Trophoblast cell (in vitro differentiated cells and primary cell): ENCODE results near the gene KIF1A.
A peak's percentile ranks its signal among the peaks of the same experiment; 100 is the strongest.

Experiments used
- DNase-seq, 2 donors: peaks; one replicate each; pipeline ENCODE4 v3.0.0-alpha.2; 2016
- H2AFZ ChIP-seq: 2 replicates; pipeline ENCODE4 v1.6.1; 2013; ENCODE audit warnings: low read length, moderate library complexity, mild to moderate bottlenecking; ENCODE audit not compliant: insufficient read depth, poor library complexity
- H2AK5ac ChIP-seq: 2 replicates; pipeline ENCODE4 v1.6.1; 2013; ENCODE audit warnings: mild to moderate bottlenecking, low read length
- H2BK120ac ChIP-seq: 2 replicates; pipeline ENCODE4 v1.6.1; 2013; ENCODE audit warnings: low read length, mild to moderate bottlenecking, moderate library complexity; ENCODE audit not compliant: insufficient read depth, poor library complexity
- H2BK12ac ChIP-seq: 2 replicates; pipeline ENCODE4 v1.6.1; 2013; ENCODE audit warnings: mild to moderate bottlenecking, low read length, moderate library complexity
- H2BK5ac ChIP-seq: 2 replicates; pipeline ENCODE4 v1.6.1; 2013; ENCODE audit warnings: low read length, low read depth, moderate library complexity, mild to moderate bottlenecking; ENCODE audit not compliant: poor library complexity
- H3K14ac ChIP-seq: 2 replicates; pipeline ENCODE4 v1.6.1; 2013; ENCODE audit warnings: mild to moderate bottlenecking, low read length
- H3K18ac ChIP-seq: 2 replicates; pipeline ENCODE4 v1.6.1; 2013; ENCODE audit warnings: mild to moderate bottlenecking, low read length
- H3K23ac ChIP-seq: 2 replicates; pipeline ENCODE4 v1.6.1; 2013; ENCODE audit warnings: low read length
- H3K27ac ChIP-seq: 2 replicates; pipeline ENCODE4 v1.5.1; 2013; ENCODE audit warnings: low read depth, mild to moderate bottlenecking, inconsistent platforms, low read length, moderate library complexity
- H3K27me3 ChIP-seq: 2 replicates; pipeline ENCODE4 v1.6.1; 2013; ENCODE audit warnings: inconsistent platforms, mild to moderate bottlenecking, low read length, moderate library complexity; ENCODE audit not compliant: insufficient read depth
- H3K36me3 ChIP-seq, 2 experiments: 1 replicate in 1 of 2; 2 replicates in 1 of 2; pipeline ENCODE4 v1.6.1; 2013; ENCODE audit warnings: low read length in 2 of 2, mild to moderate bottlenecking in 2 of 2, moderate library complexity in 1 of 2; ENCODE audit not compliant: insufficient read depth in 2 of 2, control insufficient read depth in 1 of 2
- H3K4ac ChIP-seq: 2 replicates; pipeline ENCODE4 v1.6.1; 2013; ENCODE audit warnings: low read depth, mild to moderate bottlenecking, low read length, moderate library complexity
- H3K4me1 ChIP-seq, 2 experiments: 1 replicate in 1 of 2; 2 replicates in 1 of 2; pipeline ENCODE4 v1.6.1; 2013; ENCODE audit warnings: low read length in 2 of 2, mild to moderate bottlenecking in 2 of 2, moderate library complexity in 1 of 2; ENCODE audit not compliant: insufficient read depth in 2 of 2, control insufficient read depth in 1 of 2
- H3K4me2 ChIP-seq: 2 replicates; pipeline ENCODE4 v1.6.1; 2013; ENCODE audit warnings: inconsistent platforms, mild to moderate bottlenecking, low read length, moderate library complexity
- H3K4me3 ChIP-seq: 2 replicates; pipeline ENCODE4 v1.5.1; 2013; ENCODE audit warnings: mild to moderate bottlenecking, low read depth, low read length, inconsistent platforms
- H3K79me1 ChIP-seq: one replicate; pipeline ENCODE4 v1.6.1; 2013; ENCODE audit warnings: low read length
- H3K79me2 ChIP-seq: 2 replicates; pipeline ENCODE4 v1.6.1; 2013; ENCODE audit warnings: low read length, mild to moderate bottlenecking; ENCODE audit not compliant: control insufficient read depth, insufficient read depth, poor library complexity
- H3K9ac ChIP-seq: 2 replicates; pipeline ENCODE4 v1.6.1; 2013; ENCODE audit warnings: mild to moderate bottlenecking, low read length
- H3K9me3 ChIP-seq: 2 replicates; pipeline ENCODE4 v1.6.1; 2013; ENCODE audit warnings: low read depth, mild to moderate bottlenecking, control low read depth, inconsistent platforms, low read length; ENCODE audit not compliant: insufficient read depth
- H4K12ac ChIP-seq: 2 replicates; pipeline ENCODE4 v1.6.1; 2013; ENCODE audit warnings: low read depth, mild to moderate bottlenecking, low read length, moderate library complexity
- H4K8ac ChIP-seq: 2 replicates; pipeline ENCODE4 v1.6.1; 2013; ENCODE audit warnings: low read depth, mild to moderate bottlenecking, low read length, moderate library complexity
- H4K91ac ChIP-seq: one replicate; pipeline ENCODE4 v1.6.1; 2013; ENCODE audit warnings: low read depth, mild to moderate bottlenecking, low read length, moderate library complexity
- WGBS: extraction: QIAGEN DNeasy Blood & Tissue Kit; methylation state at CpG from one replicate; pipeline ENCODE4 v1.1.7; 2013; ENCODE audit warnings: missing lambda C conversion rate; ENCODE audit not compliant: insufficient read length, insufficient coverage; ENCODE audit errors: extremely low coverage; 5-methylcytosine and 5-hydroxymethylcytosine counted together

The KIF1A gene

GRCh38 chr2:240852671-240853314 is 32.8 kb upstream of the KIF1A start:
- DNase-seq: peak in 1 of 2 donors; percentile 17
- Histone ChIP-seq H3K14ac (no peak overlapping the region), H2BK5ac (no peak overlapping the region), H3K79me2 (no peaks in the 10 kb centered on the region), H3K79me1 (no peaks in the 10 kb centered on the region), H3K27ac (no peak overlapping the region), H2AK5ac (no peak overlapping the region), H3K4me3 (no peak overlapping the region), H3K18ac (no peak overlapping the region), H3K4me1 (no peaks in the 10 kb centered on the region), H2BK120ac (no peak overlapping the region), H3K4me2 (no peak overlapping the region), H3K9ac (no peak overlapping the region), H4K8ac (no peak overlapping the region), H3K27me3 (no peaks in the 10 kb centered on the region), H4K91ac (no peak overlapping the region), H2BK12ac (no peak overlapping the region), H3K9me3 (peaks cover 12% of the 10 kb centered on the region), H4K12ac (no peak overlapping the region), H3K23ac (no peak overlapping the region), H3K4ac (no peak overlapping the region), H3K36me3 (no peaks in the 10 kb centered on the region), H2AFZ (no peak overlapping the region)
- WGBS: no CpG with 5 or more reads among the region's 15 CpGs

- no peak overlapping the region for H3K27ac ChIP-seq
- H2AK5ac ChIP-seq: no peak overlapping the region
- H4K12ac ChIP-seq: no peak overlapping the region
- no peaks in the 10 kb centered on the region for H3K4me1 ChIP-seq
- no peak overlapping the region for H2BK5ac ChIP-seq
- H3K4me3 ChIP-seq: no peak overlapping the region
- H2AFZ ChIP-seq: no peak overlapping the region
- H2BK12ac ChIP-seq: no peak overlapping the region
- no peak overlapping the region for H2BK120ac ChIP-seq
- no peak overlapping the region for H4K8ac ChIP-seq
- H3K23ac ChIP-seq: no peak overlapping the region
- no peaks in the 10 kb centered on the region for H3K79me1 ChIP-seq
- WGBS: no CpG with 5 or more reads among the region's 33 CpGs
- no peaks in the 10 kb centered on the region for H3K27me3 ChIP-seq
- H3K4me2 ChIP-seq: no peak overlapping the region
- no peak overlapping the region for H3K18ac ChIP-seq
- H3K79me2 ChIP-seq: no peaks in the 10 kb centered on the region
- H3K4ac ChIP-seq: no peak overlapping the region
- peak; percentile 71 to 90 for DNase-seq
- no peaks in the 10 kb centered on the region for H3K36me3 ChIP-seq
- H3K9ac ChIP-seq: no peak overlapping the region
- no peak overlapping the region for H4K91ac ChIP-seq
- H3K14ac ChIP-seq: no peak overlapping the region
- peaks cover 13% of the 10 kb centered on the region for H3K9me3 ChIP-seq
These were observed 31.3 kb upstream of the KIF1A start for GRCh38 chr2:240851078-240851991.

- H3K27ac ChIP-seq: no peak overlapping the region
- DNase-seq: no peak
- H4K12ac ChIP-seq: no peak overlapping the region
- H3K23ac ChIP-seq: no peak overlapping the region
- no peak overlapping the region for H2BK5ac ChIP-seq
- H3K4ac ChIP-seq: no peak overlapping the region
- H4K91ac ChIP-seq: no peak overlapping the region
- H3K36me3 ChIP-seq: no peaks in the 10 kb centered on the region
- H2BK120ac ChIP-seq: no peak overlapping the region
- WGBS: no CpG with 5 or more reads among the region's 11 CpGs
- no peak overlapping the region for H2BK12ac ChIP-seq
- no peak overlapping the region for H3K4me3 ChIP-seq
- no peaks in the 10 kb centered on the region for H3K79me1 ChIP-seq
- H2AFZ ChIP-seq: no peak overlapping the region
- peaks cover 13% of the 10 kb centered on the region for H3K9me3 ChIP-seq
- H3K14ac ChIP-seq: no peak overlapping the region
- no peaks in the 10 kb centered on the region for H3K4me1 ChIP-seq
- H3K27me3 ChIP-seq: no peaks in the 10 kb centered on the region
- H4K8ac ChIP-seq: no peak overlapping the region
- no peak overlapping the region for H3K9ac ChIP-seq
- H3K4me2 ChIP-seq: no peak overlapping the region
- H3K79me2 ChIP-seq: no peaks in the 10 kb centered on the region
- no peak overlapping the region for H3K18ac ChIP-seq
- H2AK5ac ChIP-seq: no peak overlapping the region
These were observed 30.7 kb upstream of the KIF1A start for GRCh38 chr2:240850756-240851077.

GRCh38 chr2:240850026-240850425 is 30.0 kb upstream of the KIF1A start:
- no peak overlapping the region for H3K23ac ChIP-seq
- no peak overlapping the region for H3K9ac ChIP-seq
- no peaks in the 10 kb centered on the region for H3K79me1 ChIP-seq
- no CpG with 5 or more reads among the region's 11 CpGs for WGBS
- no peak overlapping the region for H3K18ac ChIP-seq
- no peak overlapping the region for H4K8ac ChIP-seq
- no peaks in the 10 kb centered on the region for H3K79me2 ChIP-seq
- peaks cover 10% of the 10 kb centered on the region for H3K9me3 ChIP-seq
- H3K36me3 ChIP-seq: no peaks in the 10 kb centered on the region
- no peak overlapping the region for H3K27ac ChIP-seq
- no peak overlapping the region for H4K12ac ChIP-seq
- H2AFZ ChIP-seq: no peak overlapping the region
- no peak overlapping the region for H3K4me2 ChIP-seq
- no peak overlapping the region for H2BK120ac ChIP-seq
- H4K91ac ChIP-seq: no peak overlapping the region
- no peak overlapping the region for H3K14ac ChIP-seq
- no peak overlapping the region for H2BK5ac ChIP-seq
- no peak overlapping the region for H2BK12ac ChIP-seq
- H3K4me3 ChIP-seq: no peak overlapping the region
- H3K4ac ChIP-seq: no peak overlapping the region
- H2AK5ac ChIP-seq: no peak overlapping the region
- DNase-seq: no peak
- H3K4me1 ChIP-seq: no peaks in the 10 kb centered on the region
- no peaks in the 10 kb centered on the region for H3K27me3 ChIP-seq
